SJCRH30 (cell line): ENCODE measurements around the gene CPT2. TPM values are rescaled to one million over a fixed set of nuclear protein-coding genes. Genes with fewer than 3 reads are reported as not detected.
"Not testable (repeated sequence)": the region's sequence is repeated elsewhere in the genome, so short reads cannot be mapped to it uniquely, and the experiment has no call there.

Source experiments
- DNase-seq, 2 experiments: peaks; one replicate each; pipeline ENCODE4 v3.0.0-alpha.2; 2015 to 2020
- H3K27ac ChIP-seq: fragments of 250-450 bp; sonication (Bioruptor Pico); 2 replicates; pipeline ENCODE4 v1.5.1; 2020; ENCODE audit warnings: mild to moderate bottlenecking, moderate library complexity
- H3K27me3 ChIP-seq: fragments of 250-450 bp; sonication (Bioruptor Pico); 2 replicates; pipeline ENCODE4 v1.5.1; 2020; ENCODE audit warnings: mild to moderate bottlenecking, moderate library complexity
- H3K36me3 ChIP-seq: fragments of 250-450 bp; sonication (Bioruptor Pico); 2 replicates; pipeline ENCODE4 v1.5.1; 2020; ENCODE audit warnings: mild to moderate bottlenecking, moderate library complexity
- H3K4me1 ChIP-seq: fragments of 250-450 bp; sonication (Bioruptor Pico); 2 replicates; pipeline ENCODE4 v1.5.1; 2020; ENCODE audit warnings: mild to moderate bottlenecking, moderate library complexity
- H3K4me3 ChIP-seq: fragments of 250-450 bp; sonication (Bioruptor Pico); 2 replicates; pipeline ENCODE4 v1.5.1; 2020; ENCODE audit warnings: mild to moderate bottlenecking, moderate library complexity
- H3K9me3 ChIP-seq: fragments of 250-450 bp; sonication (Bioruptor Pico); replicated peaks from 2 replicates; pipeline ENCODE4 v1.5.1; 2020; ENCODE audit warnings: mild to moderate bottlenecking, moderate library complexity
- total RNA-seq: library from RNA; depleted of rRNA; stranded (reverse); fragments of >200 nt; shearing (Covaris generic); gene quantifications from 2 replicates; pipeline ENCODE4 v1.2.3, GENCODE V29; 2014

CPT2 gene
- total RNA-seq, 1 experiment from 2014 or later, result 20.0 TPM

GRCh38 chr1:53172426-53173128 is 24.0 kb upstream of the CPT2 start:
- H3K27ac ChIP-seq, result no peak overlapping the region
- no peak overlapping the region for H3K4me3 ChIP-seq
- no peaks in the 10 kb centered on the region for H3K36me3 ChIP-seq
- H3K4me1 ChIP-seq, result no peaks in the 10 kb centered on the region; the same call in 1 of the 2 replicates
- 0 out of 2 replicates have a peak, but pooled peaks cover 2% of the 10 kb centered on the region for H3K27me3 ChIP-seq
- DNase-seq, result peak; percentile 26 to 63
- no peaks in the 10 kb centered on the region; the same call in 1 of the 2 replicates for H3K9me3 ChIP-seq

- H3K27ac ChIP-seq, result no peak overlapping the region
- 0 out of 2 replicates have a peak, but pooled peaks cover 2% of the 10 kb centered on the region for H3K27me3 ChIP-seq
- no peak overlapping the region for H3K4me3 ChIP-seq
- no peaks in the 10 kb centered on the region; the same call in 1 of the 2 replicates for H3K4me1 ChIP-seq
- no peaks in the 10 kb centered on the region for H3K36me3 ChIP-seq
- no peak for DNase-seq
- H3K9me3 ChIP-seq, result no peaks in the 10 kb centered on the region; the same call in 1 of the 2 replicates
Observed at GRCh38 chr1:53174971-53175913, 21.4 kb upstream of the CPT2 start.

DNA sequence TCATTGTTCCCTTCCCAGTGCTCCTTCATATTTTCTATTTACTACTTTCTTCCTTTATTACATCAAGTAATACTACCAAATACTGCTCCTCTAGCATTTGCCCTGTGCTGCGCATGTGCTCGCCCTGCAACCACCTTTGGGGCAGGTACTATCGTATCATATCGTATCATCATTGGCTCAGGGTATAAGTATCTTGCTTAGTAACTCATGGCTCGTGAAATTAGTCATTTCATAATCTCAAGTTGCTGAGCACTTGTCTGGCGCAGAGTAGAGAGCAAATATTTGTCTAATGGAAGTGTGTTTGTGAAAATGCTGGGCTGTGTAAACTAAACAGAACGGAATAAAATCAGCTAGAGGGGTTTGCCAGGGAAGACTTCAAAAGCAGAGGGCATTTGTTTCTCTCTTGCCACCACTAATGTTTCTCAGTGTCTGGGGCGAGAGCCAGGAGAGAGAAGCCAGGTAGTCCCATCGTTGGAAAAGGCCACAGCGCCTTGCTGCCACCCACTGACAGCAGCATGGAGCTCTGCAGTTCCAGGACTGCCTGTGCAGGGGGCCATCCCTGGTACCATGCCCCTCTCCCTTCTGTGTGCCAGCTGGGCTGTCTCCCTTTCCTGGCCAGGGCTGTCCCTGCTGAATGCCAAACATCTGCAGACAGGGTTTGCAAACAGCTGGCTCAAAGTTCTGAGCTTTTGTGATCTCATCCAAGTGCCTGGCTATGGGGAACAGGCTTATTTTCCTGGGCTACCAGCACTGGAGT is 20.0 kb upstream of the CPT2 start:
- no peak overlapping the region for H3K4me3 ChIP-seq
- H3K27me3 ChIP-seq, result 0 out of 2 replicates have a peak, but pooled peaks cover 2% of the 10 kb centered on the region
- DNase-seq, result no peak
- H3K36me3 ChIP-seq, result no peaks in the 10 kb centered on the region
- H3K4me1 ChIP-seq, result no peaks in the 10 kb centered on the region; the same call in 1 of the 2 replicates
- no peaks in the 10 kb centered on the region; the same call in 1 of the 2 replicates for H3K9me3 ChIP-seq
- H3K27ac ChIP-seq, result no peak overlapping the region

DNA sequence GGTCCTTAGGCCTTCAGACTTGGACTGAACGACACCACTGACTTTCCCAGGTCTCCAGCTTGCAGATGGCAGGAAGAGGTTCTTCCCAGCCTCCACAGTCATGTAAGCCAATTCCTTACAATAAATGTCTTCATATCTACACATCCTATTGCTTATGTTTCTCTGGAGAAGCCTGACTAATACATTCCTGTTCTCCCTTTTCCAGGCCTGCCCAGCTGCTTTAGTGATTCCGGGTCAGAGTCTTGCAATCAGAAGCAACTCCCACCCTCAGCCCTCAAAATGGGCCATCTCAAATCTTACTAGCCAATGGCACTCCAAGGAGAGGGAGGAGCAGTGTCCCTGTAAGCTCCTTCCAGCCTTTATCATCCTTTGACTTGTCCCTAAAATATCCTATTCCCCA is 16.4 kb upstream of the CPT2 start:
- Histone ChIP-seq H3K9me3 (no peaks in the 10 kb centered on the region; the same call in 1 of the 2 replicates), H3K4me1 (no peaks in the 10 kb centered on the region), H3K4me3 (no peak overlapping the region), H3K36me3 (no peaks in the 10 kb centered on the region), H3K27me3 (0 out of 2 replicates have a peak, but pooled peaks cover 2% of the 10 kb centered on the region), H3K27ac (no peak overlapping the region)
- no peak for DNase-seq

DNA sequence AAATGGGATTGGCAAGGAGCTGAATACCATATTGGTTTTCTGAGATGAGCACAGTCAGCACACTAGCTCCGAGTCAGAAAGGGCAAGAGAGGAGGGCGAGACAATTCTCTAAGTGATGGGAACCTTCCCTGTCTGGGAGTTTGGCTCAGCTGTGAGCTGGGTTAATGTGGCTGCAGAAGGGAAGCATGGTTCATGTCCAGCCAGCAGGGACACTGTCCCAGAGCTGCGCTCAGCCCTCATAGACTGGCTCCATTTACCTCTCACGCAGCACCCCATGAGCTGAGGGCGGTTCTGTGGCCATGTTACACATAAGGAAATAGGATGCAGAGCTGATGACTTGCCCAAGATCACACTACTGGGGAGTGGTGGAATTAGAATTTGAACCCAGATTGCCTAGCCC is 15.7 kb upstream of the CPT2 start:
- H3K36me3 ChIP-seq, result no peaks in the 10 kb centered on the region
- no peak for DNase-seq
- H3K9me3 ChIP-seq, result no peaks in the 10 kb centered on the region
- no peaks in the 10 kb centered on the region for H3K27me3 ChIP-seq
- no peak overlapping the region for H3K4me3 ChIP-seq
- no peaks in the 10 kb centered on the region for H3K4me1 ChIP-seq
- H3K27ac ChIP-seq, result no peak overlapping the region

DNA sequence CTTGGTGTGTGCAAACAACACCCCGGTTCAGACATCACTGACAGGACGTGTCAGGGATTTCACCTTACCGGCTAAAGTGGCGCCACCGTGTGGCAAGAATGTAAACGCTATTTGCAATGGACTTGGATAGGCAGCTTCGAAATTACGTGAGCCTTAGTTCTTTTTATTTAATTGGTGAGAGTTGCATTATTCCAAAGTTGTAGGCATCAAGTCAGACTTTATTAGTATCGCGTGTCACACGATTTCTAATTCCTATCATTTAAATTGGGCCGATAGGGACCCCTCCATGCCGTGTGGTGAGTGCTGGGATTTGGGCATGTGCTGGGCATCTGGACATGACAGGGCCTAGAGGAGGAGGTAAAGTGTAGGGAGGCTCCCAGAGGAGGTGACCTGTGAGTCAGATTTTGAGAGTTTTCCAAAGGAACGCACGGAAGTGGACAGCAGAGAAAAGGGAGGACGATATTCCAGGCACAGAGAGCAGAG is 14.5 kb upstream of the CPT2 start:
- Histone ChIP-seq H3K36me3 (no peaks in the 10 kb centered on the region), H3K27me3 (no peaks in the 10 kb centered on the region), H3K4me1 (no peaks in the 10 kb centered on the region), H3K27ac (no peak overlapping the region), H3K9me3 (no peaks in the 10 kb centered on the region), H3K4me3 (no peak overlapping the region)
- DNase-seq, result peak; percentile 76 to 87

GRCh38 chr1:53182716-53183094 is 13.9 kb upstream of the CPT2 start:
- H3K36me3 ChIP-seq, result no peaks in the 10 kb centered on the region
- no peaks in the 10 kb centered on the region for H3K27me3 ChIP-seq
- no peak for DNase-seq
- no peaks in the 10 kb centered on the region for H3K4me1 ChIP-seq
- no peaks in the 10 kb centered on the region for H3K9me3 ChIP-seq
- H3K27ac ChIP-seq, result no peak overlapping the region
- no peak overlapping the region for H3K4me3 ChIP-seq

DNA sequence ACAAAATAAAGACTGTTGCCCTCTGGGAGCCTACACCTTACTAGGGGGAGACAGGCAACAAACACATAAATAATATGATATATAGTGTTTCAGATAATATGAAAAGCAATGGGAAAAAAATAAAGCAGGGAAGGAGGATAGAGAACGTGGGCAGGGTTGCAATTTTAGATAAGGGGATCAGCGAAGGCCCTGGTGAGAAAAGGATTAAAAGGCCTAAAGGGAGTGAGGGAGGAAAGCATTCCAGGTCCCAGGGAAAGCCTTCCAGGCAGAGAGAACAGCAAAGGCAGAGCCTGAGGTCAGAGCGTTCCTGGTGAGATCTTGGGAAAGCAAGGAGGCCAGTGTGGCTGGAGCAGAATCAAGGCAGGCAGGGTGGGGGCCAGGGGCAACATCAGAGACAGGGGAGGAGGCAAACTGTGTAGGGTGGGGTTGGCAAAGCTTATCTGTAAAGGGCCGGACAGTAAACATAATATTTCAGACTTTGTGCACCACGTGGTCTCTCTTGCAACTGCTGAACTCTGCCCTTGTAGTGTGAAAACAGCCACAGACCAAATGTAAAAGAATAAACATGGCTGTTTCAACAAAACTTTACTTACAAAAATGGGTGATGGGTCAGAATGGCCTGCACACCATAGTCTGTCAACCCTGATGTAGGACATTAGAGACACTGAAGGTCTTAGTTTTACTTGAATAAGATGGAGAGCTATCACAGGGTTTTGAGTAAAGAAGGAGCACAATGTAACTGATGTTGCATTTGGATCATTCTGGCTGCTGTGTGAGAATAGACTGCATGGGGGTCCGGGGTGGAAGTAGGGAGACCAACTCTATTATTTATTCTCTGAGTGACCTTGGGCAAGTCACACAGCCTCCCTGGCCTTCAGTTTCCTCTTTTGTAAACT is 13.3 kb upstream of the CPT2 start:
- no peak for DNase-seq
- H3K9me3 ChIP-seq, result no peaks in the 10 kb centered on the region
- no peaks in the 10 kb centered on the region for H3K36me3 ChIP-seq
- H3K27ac ChIP-seq, result no peak overlapping the region
- no peaks in the 10 kb centered on the region for H3K4me1 ChIP-seq
- H3K27me3 ChIP-seq, result peaks cover 3% of the 10 kb centered on the region; the same call in 1 of the 2 replicates
- H3K4me3 ChIP-seq, result no peak overlapping the region

- not testable (repeated sequence) for H3K27ac ChIP-seq, H3K4me1 ChIP-seq, DNase-seq, H3K36me3 ChIP-seq, H3K4me3 ChIP-seq, H3K9me3 ChIP-seq, H3K27me3 ChIP-seq
Observed at GRCh38 chr1:53185955-53186297, 10.7 kb upstream of the CPT2 start.

DNA sequence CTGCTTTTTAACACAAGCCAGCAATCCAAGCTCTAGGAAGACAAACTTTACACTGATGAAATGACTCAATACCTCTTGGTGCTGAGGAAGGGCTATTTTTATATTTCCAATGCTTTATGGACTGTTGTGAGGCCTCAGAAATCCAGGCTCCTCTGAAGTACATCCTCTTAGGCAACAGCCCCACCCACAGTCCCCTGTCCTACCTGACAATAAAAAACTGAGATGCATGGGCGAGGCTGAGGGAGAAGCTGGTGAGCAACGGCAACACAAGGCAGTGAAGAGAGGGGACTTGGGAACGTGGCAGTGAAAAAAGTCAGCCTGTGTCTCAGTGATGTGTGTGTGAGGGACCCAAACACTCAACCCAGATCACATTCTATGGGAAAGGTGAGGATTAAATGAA is 10.1 kb upstream of the CPT2 start:
- no peak for DNase-seq
- no peaks in the 10 kb centered on the region for H3K4me1 ChIP-seq
- H3K36me3 ChIP-seq, result no peaks in the 10 kb centered on the region
- H3K9me3 ChIP-seq, result no peaks in the 10 kb centered on the region
- no peak overlapping the region for H3K27ac ChIP-seq
- peaks cover 5% of the 10 kb centered on the region; the same call in 1 of the 2 replicates for H3K27me3 ChIP-seq
- no peak overlapping the region for H3K4me3 ChIP-seq

DNA sequence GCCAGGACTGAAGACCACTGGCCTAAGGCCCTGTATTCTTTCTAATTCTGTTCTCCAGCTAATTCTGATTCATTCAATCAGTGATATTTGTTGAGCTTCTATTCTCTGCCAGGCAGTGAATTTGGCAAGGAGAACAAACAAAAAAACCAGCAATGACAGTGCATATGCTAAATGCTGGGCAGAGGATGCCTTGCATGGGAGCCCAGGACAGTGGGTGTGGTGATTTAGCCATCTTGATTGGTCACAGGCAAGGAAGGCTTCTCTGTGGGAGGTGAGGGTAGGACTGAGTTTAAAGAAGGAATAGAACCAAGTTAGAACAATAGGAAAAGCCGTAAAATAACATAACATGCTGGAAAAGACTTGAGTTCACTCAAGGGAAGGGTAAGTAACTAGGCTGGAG is 9.2 kb upstream of the CPT2 start:
- Histone ChIP-seq H3K27me3 (peaks cover 5% of the 10 kb centered on the region; the same call in 1 of the 2 replicates), H3K4me3 (no peak overlapping the region), H3K4me1 (no peaks in the 10 kb centered on the region), H3K36me3 (no peaks in the 10 kb centered on the region), H3K9me3 (no peaks in the 10 kb centered on the region), H3K27ac (no peak overlapping the region)
- no peak for DNase-seq

DNA sequence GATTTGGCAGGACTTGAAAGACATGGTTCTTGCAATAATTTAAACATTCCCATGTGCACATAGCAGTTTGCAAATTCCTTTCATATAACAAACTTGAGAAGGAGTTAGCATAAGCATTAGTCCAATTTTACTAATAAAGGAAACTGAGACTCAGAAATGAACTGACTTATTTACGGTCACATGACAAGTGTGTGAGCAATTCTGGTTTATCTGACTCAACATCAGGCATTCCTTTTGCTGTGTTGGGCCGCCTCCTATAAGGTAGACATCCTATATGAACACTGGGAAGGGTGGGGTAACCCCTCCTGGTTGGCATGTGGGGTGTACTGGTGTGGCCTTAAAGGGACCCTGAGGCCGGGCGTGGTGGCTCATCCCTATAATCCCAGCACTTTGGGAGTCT is 8.5 kb upstream of the CPT2 start:
- Histone ChIP-seq H3K27me3 (peaks cover 5% of the 10 kb centered on the region; the same call in 1 of the 2 replicates), H3K36me3 (no peaks in the 10 kb centered on the region), H3K9me3 (no peaks in the 10 kb centered on the region), H3K4me3 (no peak overlapping the region), H3K27ac (no peak overlapping the region), H3K4me1 (no peaks in the 10 kb centered on the region)
- no peak for DNase-seq

GRCh38 chr1:53189061-53189460 is 7.6 kb upstream of the CPT2 start:
- H3K4me1 ChIP-seq, result no peaks in the 10 kb centered on the region
- H3K27ac ChIP-seq, result no peak overlapping the region
- H3K27me3 ChIP-seq, result peaks cover 5% of the 10 kb centered on the region; the same call in 1 of the 2 replicates
- no peaks in the 10 kb centered on the region for H3K36me3 ChIP-seq
- DNase-seq, result no peak
- no peak overlapping the region for H3K4me3 ChIP-seq
- H3K9me3 ChIP-seq, result no peaks in the 10 kb centered on the region

- H3K27me3 ChIP-seq, result peaks cover 5% of the 10 kb centered on the region; the same call in 1 of the 2 replicates
- no peaks in the 10 kb centered on the region for H3K9me3 ChIP-seq
- H3K4me3 ChIP-seq, result no peak overlapping the region
- H3K36me3 ChIP-seq, result no peaks in the 10 kb centered on the region
- no peak for DNase-seq
- H3K4me1 ChIP-seq, result no peaks in the 10 kb centered on the region
- no peak overlapping the region for H3K27ac ChIP-seq
Observed at GRCh38 chr1:53190210-53190611, 6.4 kb upstream of the CPT2 start.
